Immature natural killer cell (primary cell): ENCODE results near the gene GPR17. TPM values are rescaled to one million over a fixed set of nuclear protein-coding genes. Genes with fewer than 3 reads are reported as not detected.

ENCODE experiments used
- DNase-seq, 3 donors: peaks; one replicate each; pipeline ENCODE4 v3.0.0; 2022; ENCODE audit warnings: mixed read lengths in 1 of 3
- H3K27ac Mint-ChIP-seq, 6 donors: one replicate each; pipeline ENCODE4 v1.8.0; 2020; ENCODE audit warnings: mixed read lengths in 6 of 6, mild to moderate bottlenecking in 5 of 6, inconsistent platforms in 4 of 6, moderate library complexity in 3 of 6
- H3K27me3 Mint-ChIP-seq, 3 donors: one replicate each; pipeline ENCODE4 v1.8.0; 2020 to 2021; ENCODE audit warnings: low read depth in 3 of 3, mild to moderate bottlenecking in 3 of 3, mixed read lengths in 3 of 3, moderate library complexity in 3 of 3, inconsistent platforms in 1 of 3
- H3K36me3 Mint-ChIP-seq, 3 donors: one replicate each; pipeline ENCODE4 v1.8.0; 2020; ENCODE audit warnings: mixed read lengths in 3 of 3, inconsistent platforms in 2 of 3, mild to moderate bottlenecking in 2 of 3
- H3K4me1 Mint-ChIP-seq, 2 donors: one replicate each; pipeline ENCODE4 v1.8.0; 2020; ENCODE audit warnings: inconsistent platforms in 2 of 2, mild to moderate bottlenecking in 2 of 2, mixed read lengths in 2 of 2, moderate library complexity in 1 of 2
- H3K4me3 Mint-ChIP-seq, 5 donors: one replicate each; pipeline ENCODE4 v1.8.0; 2020; ENCODE audit warnings: mild to moderate bottlenecking in 5 of 5, mixed read lengths in 5 of 5, inconsistent platforms in 3 of 5, moderate library complexity in 3 of 5
- H3K9me3 Mint-ChIP-seq, 6 donors: one replicate each; pipeline ENCODE4 v1.8.0; 2020; ENCODE audit warnings: mild to moderate bottlenecking in 6 of 6, mixed read lengths in 6 of 6, inconsistent platforms in 4 of 6, moderate library complexity in 3 of 6
- polyA plus RNA-seq, 3 donors: library from polyadenylated mRNA; unstranded; fragments of 300-500 nt; fragmentation: Illumina TruSeq; gene quantifications; one replicate each; pipeline ENCODE4 v1.2.3, GENCODE V29; 2021

The GPR17 gene
- polyA plus RNA-seq, 3 donors from 2014 or later: not detected

DNA sequence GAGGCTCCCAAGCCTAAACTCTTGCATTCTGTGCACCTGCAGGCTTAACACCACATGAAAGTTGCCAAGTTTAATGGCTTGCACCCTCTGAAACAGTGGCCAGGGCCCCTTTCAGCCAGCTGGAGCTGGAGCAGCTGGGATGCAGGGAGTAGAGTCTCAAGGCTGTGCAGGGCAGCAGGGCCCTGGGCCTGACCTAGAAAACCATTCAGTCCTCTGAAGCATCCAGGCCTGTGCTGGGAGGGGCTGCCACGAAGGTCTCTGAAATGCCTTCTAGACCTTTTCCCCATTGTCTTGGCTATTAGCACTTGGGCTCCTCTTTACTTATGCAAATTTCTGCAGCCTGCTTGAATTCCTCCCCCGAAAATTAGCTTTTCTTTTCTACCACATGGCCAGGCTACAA, 44.7 kb downstream of the GPR17 start:
- no peak for DNase-seq
- peaks cover 3 to 20% (median 12%) of the 10 kb centered on the region in 6 donors for H3K9me3 Mint-ChIP-seq
- peaks cover 0 to 9% (median 7%) of the 10 kb centered on the region in 3 donors for H3K27me3 Mint-ChIP-seq
- H3K4me1 Mint-ChIP-seq: no peaks in the 10 kb centered on the region
- no peak overlapping the region for H3K27ac Mint-ChIP-seq
- peaks cover 7 to 23% (median 9%) of the 10 kb centered on the region in 3 donors for H3K36me3 Mint-ChIP-seq
- H3K4me3 Mint-ChIP-seq: no peak overlapping the region

DNA sequence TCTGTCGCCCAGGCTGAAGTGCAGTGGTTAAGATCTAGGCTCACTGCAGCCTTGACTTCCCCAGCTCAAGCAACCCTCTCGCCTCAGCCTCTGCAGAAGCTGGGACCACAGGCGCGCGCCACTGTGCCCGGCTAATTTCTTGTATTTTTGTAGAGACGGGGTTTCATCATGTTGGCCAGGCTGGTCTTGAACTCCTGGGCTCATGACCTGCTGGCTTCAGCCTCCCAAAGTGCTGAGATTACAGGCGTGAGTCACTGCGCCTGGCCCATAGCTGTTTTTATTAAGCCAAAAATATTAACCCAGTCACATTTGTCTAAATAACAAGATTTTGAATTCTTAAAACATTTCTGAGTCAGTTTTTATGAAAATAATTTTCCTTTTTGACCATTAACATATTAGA, 49.0 kb downstream of the GPR17 start:
- peaks cover 2 to 10% (median 9%) of the 10 kb centered on the region in 3 donors for H3K27me3 Mint-ChIP-seq
- no peak overlapping the region for H3K4me3 Mint-ChIP-seq
- no peak for DNase-seq
- H3K4me1 Mint-ChIP-seq: peaks cover 0 to under 1% of the 10 kb centered on the region in 2 donors
- peaks cover 3 to 13% (median 6%) of the 10 kb centered on the region in 6 donors for H3K9me3 Mint-ChIP-seq
- no peak overlapping the region for H3K27ac Mint-ChIP-seq
- H3K36me3 Mint-ChIP-seq: peaks cover 7 to 28% (median 9%) of the 10 kb centered on the region in 3 donors

DNA sequence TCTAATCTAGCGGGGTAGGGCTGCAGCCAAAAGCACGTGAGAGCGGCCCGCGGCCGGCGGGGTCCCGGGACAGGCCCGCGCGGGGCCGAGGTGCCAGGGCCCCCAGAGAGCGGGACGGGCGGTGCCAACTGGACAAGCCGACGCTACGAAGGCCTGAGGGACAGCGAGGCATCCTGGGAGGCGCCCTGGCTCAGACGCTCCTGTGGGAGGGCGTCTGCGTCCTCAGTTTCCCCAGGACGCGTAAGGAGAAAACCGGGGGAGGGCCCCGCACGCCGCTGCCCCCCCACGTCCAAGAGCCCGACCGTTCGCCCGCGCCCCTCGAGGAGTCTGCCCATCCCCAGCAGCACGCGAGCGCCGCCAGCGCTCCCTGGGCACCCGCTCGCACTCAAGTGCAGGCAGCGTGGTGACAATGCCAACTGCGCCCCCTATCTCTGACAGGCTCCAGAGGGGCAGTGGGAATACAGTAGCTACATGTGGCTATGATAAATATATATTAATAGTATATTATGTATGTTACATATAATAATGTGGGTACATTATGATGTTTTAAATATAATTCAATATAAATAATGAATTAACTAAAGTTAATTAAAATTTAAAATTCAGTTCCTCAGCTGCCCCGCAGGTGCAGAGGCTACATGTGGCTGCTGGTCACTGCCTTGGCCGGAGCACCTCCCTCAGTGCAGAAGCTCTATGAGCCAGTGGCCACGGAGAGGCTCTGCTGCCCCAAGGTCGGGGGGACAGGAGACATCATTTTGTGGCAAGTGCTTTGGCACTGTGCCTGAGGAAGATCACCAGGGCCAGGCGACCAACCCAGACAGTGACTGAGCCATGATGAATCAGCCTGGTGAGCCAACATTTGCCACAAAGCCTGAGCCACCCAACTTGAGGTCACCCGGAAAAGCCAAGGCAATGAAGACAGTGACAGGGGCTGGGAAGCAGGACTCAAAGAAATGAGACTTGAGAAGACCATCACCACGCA, 49.8 kb downstream of the GPR17 start:
- peaks cover 6 to 26% (median 8%) of the 10 kb centered on the region in 3 donors for H3K36me3 Mint-ChIP-seq
- peaks cover 7 to 9% of the 10 kb centered on the region in 2 donors for H3K4me1 Mint-ChIP-seq
- H3K4me3 Mint-ChIP-seq: no peak overlapping the region
- H3K27me3 Mint-ChIP-seq: peaks cover 4 to 15% (median 10%) of the 10 kb centered on the region in 3 donors
- peaks cover 3 to 10% (median 6%) of the 10 kb centered on the region in 6 donors for H3K9me3 Mint-ChIP-seq
- DNase-seq: peak; percentile 26 to 45 (median 45)
- no peak overlapping the region for H3K27ac Mint-ChIP-seq

- H3K36me3 Mint-ChIP-seq: peaks cover 0 to 10% (median 0%) of the 10 kb centered on the region in 3 donors
- H3K9me3 Mint-ChIP-seq: no peaks in the 10 kb centered on the region
- H3K27ac Mint-ChIP-seq: peak overlapping the region in 1 of 6 donors; percentile 30
- DNase-seq: no peak
- peaks cover 9 to 23% (median 20%) of the 10 kb centered on the region in 3 donors for H3K27me3 Mint-ChIP-seq
- H3K4me1 Mint-ChIP-seq: peaks cover 16 to 17% of the 10 kb centered on the region in 2 donors
- H3K4me3 Mint-ChIP-seq: no peak overlapping the region
These were observed 51.7 kb downstream of the GPR17 start for GRCh38 chr2:127697482-127698180.

- H3K36me3 Mint-ChIP-seq: peaks cover 0 to 7% (median 0%) of the 10 kb centered on the region in 3 donors
- no peak for DNase-seq
- peak overlapping the region in 3 of 6 donors; percentile 6 to 57 (median 14) for H3K27ac Mint-ChIP-seq
- no peaks in the 10 kb centered on the region for H3K9me3 Mint-ChIP-seq
- peaks cover 9 to 23% (median 20%) of the 10 kb centered on the region in 3 donors for H3K27me3 Mint-ChIP-seq
- peaks cover 27% of the 10 kb centered on the region in 2 donors for H3K4me1 Mint-ChIP-seq
- H3K4me3 Mint-ChIP-seq: peak overlapping the region in 1 of 5 donors; percentile 20
These were observed 52.8 kb downstream of the GPR17 start for GRCh38 chr2:127698553-127699355.

DNA sequence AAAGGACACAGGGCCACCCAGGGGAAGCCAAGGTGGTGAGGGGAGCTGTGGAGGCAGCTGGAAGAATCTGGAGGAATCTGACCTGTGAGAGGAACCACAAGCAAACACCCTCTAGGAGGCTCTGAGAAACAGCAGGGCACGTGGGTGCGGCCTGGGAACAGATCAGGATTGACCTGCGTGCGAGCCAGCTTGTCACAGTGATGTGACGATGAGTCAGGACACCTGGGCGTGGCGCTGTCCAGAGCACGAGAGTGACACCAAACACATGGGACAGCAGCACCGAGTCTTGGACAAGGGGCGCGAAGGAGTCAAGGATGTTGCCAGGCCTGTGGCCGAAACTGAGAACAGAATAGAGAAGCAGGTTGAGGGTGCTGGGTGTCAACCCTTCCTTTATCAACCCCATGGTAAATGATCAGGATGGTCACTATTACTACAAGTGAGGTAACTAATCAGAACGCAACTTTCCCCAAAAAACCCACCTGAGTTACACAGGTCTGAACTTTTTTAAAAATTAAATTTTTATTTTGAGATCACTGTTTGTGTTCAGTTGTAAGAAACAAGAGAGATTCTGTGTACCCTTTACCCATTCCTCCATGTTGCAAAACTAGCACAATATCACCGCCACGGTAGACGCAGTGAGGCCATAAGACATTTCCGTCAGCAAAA, 54.7 kb downstream of the GPR17 start:
- peaks cover 4 to 7% (median 5%) of the 10 kb centered on the region in 3 donors for H3K36me3 Mint-ChIP-seq
- H3K4me1 Mint-ChIP-seq: peaks cover 41 to 46% of the 10 kb centered on the region in 2 donors
- DNase-seq: peak in 2 of 3 donors; percentile 8 to 10
- no peaks in the 10 kb centered on the region for H3K9me3 Mint-ChIP-seq
- H3K27ac Mint-ChIP-seq: peak overlapping the region; percentile 97 to 100 (median 98)
- H3K27me3 Mint-ChIP-seq: peaks cover 9 to 25% (median 20%) of the 10 kb centered on the region in 3 donors
- peak overlapping the region; percentile 95 to 97 (median 96) for H3K4me3 Mint-ChIP-seq

DNA sequence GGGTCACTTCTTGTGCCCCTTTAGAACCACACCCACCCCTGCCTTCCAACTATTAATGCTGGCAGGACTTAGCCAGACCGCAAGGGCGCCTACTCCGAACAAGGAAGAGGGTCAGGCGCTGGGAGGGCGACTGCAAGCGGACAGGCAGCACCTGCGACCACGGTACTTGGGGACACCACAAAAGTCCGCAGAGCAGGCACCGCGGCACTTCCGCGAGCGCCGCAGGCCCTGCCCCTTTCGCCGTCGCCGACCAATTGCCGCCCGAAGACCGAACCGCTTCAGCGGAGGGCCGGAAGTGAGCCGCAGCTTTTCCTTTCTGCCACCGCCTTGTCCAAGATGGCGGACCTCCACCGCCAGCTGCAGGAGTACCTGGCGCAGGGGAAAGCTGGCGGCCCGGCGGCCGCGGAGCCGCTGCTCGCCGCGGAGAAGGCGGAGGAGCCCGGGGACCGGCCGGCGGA, 55.3 kb downstream of the GPR17 start, which contains the start of gene SFT2D3:
Gene SFT2D3 (plus strand): TSS at position 305 of the 458 bp plus-strand sequence. CDS start 32 bp downstream, at position 337.
- H3K27ac Mint-ChIP-seq: peak within 1 kb of the TSS; percentile 97 to 100 (median 98)
- peaks cover 42 to 47% of the 10 kb centered on the region in 2 donors for H3K4me1 Mint-ChIP-seq
- peaks cover 9 to 25% (median 20%) of the 10 kb centered on the region in 3 donors for H3K27me3 Mint-ChIP-seq
- H3K36me3 Mint-ChIP-seq: peaks cover 4 to 7% (median 5%) of the 10 kb centered on the region in 3 donors
- peak within 1 kb of the TSS; percentile 95 to 97 (median 96) for H3K4me3 Mint-ChIP-seq
- no peaks in the 10 kb centered on the region for H3K9me3 Mint-ChIP-seq
- peak; percentile 90 to 91 (median 91) for DNase-seq

DNA sequence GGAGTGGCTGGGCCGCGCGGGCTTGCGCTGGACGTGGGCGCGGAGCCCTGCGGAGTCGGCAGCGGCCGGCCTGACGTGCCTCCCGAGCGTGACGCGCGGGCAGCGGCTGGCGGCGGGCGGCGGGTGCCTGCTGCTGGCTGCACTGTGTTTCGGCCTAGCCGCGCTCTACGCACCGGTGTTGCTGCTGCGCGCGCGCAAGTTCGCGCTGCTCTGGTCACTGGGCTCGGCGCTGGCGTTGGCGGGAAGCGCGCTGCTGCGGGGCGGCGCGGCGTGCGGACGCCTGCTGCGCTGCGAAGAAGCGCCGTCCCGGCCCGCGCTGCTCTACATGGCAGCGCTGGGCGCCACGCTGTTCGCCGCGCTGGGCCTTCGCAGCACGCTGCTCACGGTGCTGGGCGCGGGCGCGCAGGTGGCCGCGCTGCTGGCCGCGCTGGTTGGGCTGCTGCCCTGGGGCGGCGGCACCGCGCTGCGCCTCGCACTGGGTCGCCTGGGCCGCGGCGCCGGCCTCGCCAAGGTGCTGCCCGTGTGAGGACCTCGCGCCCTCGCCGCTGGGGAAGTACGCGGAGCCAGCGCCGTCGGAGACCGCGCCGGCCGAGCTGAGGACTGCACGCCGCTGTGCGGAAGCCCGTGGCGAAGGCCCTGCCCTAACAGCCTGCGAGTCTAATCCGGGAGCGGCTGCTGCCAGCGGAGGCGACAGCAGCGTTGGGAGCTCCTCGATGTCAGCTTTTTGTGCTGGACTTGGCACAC, 55.9 kb downstream of the GPR17 start:
- Mint-ChIP-seq H3K27me3 (peaks cover 7 to 22% (median 20%) of the 10 kb centered on the region in 3 donors), H3K4me1 (peaks cover 44 to 52% of the 10 kb centered on the region in 2 donors), H3K9me3 (no peaks in the 10 kb centered on the region), H3K4me3 (peak overlapping the region; percentile 92 to 96 (median 96)), H3K27ac (peak overlapping the region; percentile 94 to 100 (median 97)), H3K36me3 (peaks cover 4 to 7% (median 5%) of the 10 kb centered on the region in 3 donors)
- DNase-seq: peak; percentile 80 to 84 (median 83)

Other genes starting within 250 kb of the GPR17 start
- gene PROC, start 227.7 kb upstream of the GPR17 start, polyA plus RNA-seq: 1 to 10 TPM in 1 of 3 donors, under 1 TPM in 1, not detected in 1; 0.87 to 1.7 TPM
- gene IWS1, start 119.7 kb upstream of the GPR17 start, polyA plus RNA-seq: 10 to 100 TPM in 2 of 3 donors, 1 to 10 TPM in 1; 3.8 to 32.2 (median 13.1) TPM
- gene MYO7B, start 110.5 kb upstream of the GPR17 start, polyA plus RNA-seq: under 1 TPM in 1 of 3 donors, not detected in 2; 0.37 TPM
- gene LIMS2, start 29.4 kb downstream of the GPR17 start, polyA plus RNA-seq: under 1 TPM in 1 of 3 donors, not detected in 2; 0.40 TPM
- 1 to 10 TPM in 2 of 3 donors, not detected in 1; 1.3 to 3.4 TPM for gene SFT2D3, start 55.3 kb downstream of the GPR17 start, polyA plus RNA-seq
- 10 to 100 TPM; 18.6 to 49.8 (median 22.6) TPM for gene WDR33, start 165.0 kb downstream of the GPR17 start, polyA plus RNA-seq
- 10 to 100 TPM; 35.8 to 41.3 (median 35.9) TPM for gene POLR2D, start 212.0 kb downstream of the GPR17 start, polyA plus RNA-seq
- 1 to 10 TPM; 2.7 to 7.8 (median 4.2) TPM for gene AMMECR1L, start 239.8 kb downstream of the GPR17 start, polyA plus RNA-seq